HG03565 (cell line): ENCODE measurements around the gene TBX2.

ENCODE experiments used
- ATAC-seq: cut with Tn5 transposase; IDR thresholded peaks from one replicate; pipeline ENCODE4 v1.9.1; 2021; ENCODE audit warnings: mild to moderate bottlenecking, moderate library complexity; ENCODE audit not compliant: unreplicated experiment

TBX2 gene

GRCh38 chr17:61400066-61400716 lies 548 bp downstream of the TBX2 start:
- no peak for ATAC-seq

- ATAC-seq, result no peak
Measured at GRCh38 chr17:61400717-61401388, 1.2 kb downstream of the TBX2 start.

- ATAC-seq, result no peak
Measured at GRCh38 chr17:61401389-61402072, 1.9 kb downstream of the TBX2 start.

GRCh38 chr17:61402073-61402541 lies 2.5 kb downstream of the TBX2 start:
- ATAC-seq, result no peak

GRCh38 chr17:61402978-61403800 lies 3.5 kb downstream of the TBX2 start:
- no peak for ATAC-seq

- no peak for ATAC-seq
Measured at GRCh38 chr17:61403801-61404662, 4.4 kb downstream of the TBX2 start.

- no peak for ATAC-seq
Measured at GRCh38 chr17:61404663-61404912, 4.9 kb downstream of the TBX2 start.

- ATAC-seq, result no peak
Measured at GRCh38 chr17:61404913-61405685, 5.5 kb downstream of the TBX2 start.

GRCh38 chr17:61405686-61406536 lies 6.3 kb downstream of the TBX2 start:
- ATAC-seq, result no peak

- ATAC-seq, result no peak
Measured at GRCh38 chr17:61406537-61406845, 6.8 kb downstream of the TBX2 start.

GRCh38 chr17:61406971-61407911 lies 7.6 kb downstream of the TBX2 start:
- ATAC-seq, result no peak

GRCh38 chr17:61408151-61409041 lies 8.8 kb downstream of the TBX2 start:
- no peak for ATAC-seq

GRCh38 chr17:61409301-61410112 lies 9.9 kb downstream of the TBX2 start:
- no peak for ATAC-seq

- no peak for ATAC-seq
Measured at GRCh38 chr17:61410141-61411010, 10.7 kb downstream of the TBX2 start.

- ATAC-seq, result no peak
Measured at GRCh38 chr17:61411011-61411260, 11.3 kb downstream of the TBX2 start.
